Esophagus squamous epithelium (tissue), 5 donors: ENCODE data around the gene COPZ1. TPM values are rescaled to one million over a fixed set of nuclear protein-coding genes. Genes with fewer than 3 reads are reported as not detected.

Experiments
- DNase-seq: peaks from one replicate; lab custom pipeline; 2025; lab: John Stamatoyannopoulos, UW
- H3K27ac ChIP-seq, 4 donors: fragments of 200-600 bp; sonication (generic); one replicate each; pipeline ENCODE4 v1.5.1; 2016 to 2019; ENCODE audit warnings: mild to moderate bottlenecking in 1 of 4
- H3K27me3 ChIP-seq, 4 donors: fragments of 200-600 bp; sonication (generic); 1 replicate in 3 of 4; 2 replicates in 1 of 4; pipeline versions ENCODE4 v1.5.1 to v1.6.0; 2017 to 2021; ENCODE audit warnings: antibody characterized with exemption in 1 of 4
- H3K36me3 ChIP-seq, 3 donors: fragments of 200-600 bp; sonication (generic); one replicate each; pipeline ENCODE4 v1.5.1; 2016 to 2019
- H3K4me1 ChIP-seq, 3 donors: fragments of 200-600 bp; sonication (generic); one replicate each; pipeline ENCODE4 v1.5.1; 2017 to 2019
- H3K4me3 ChIP-seq, 4 donors: fragments of 200-600 bp; sonication (generic); 1 replicate in 3 of 4; 2 replicates in 1 of 4; pipeline ENCODE4 v1.5.1; 2016 to 2019; ENCODE audit warnings: mild to moderate bottlenecking in 2 of 4, moderate library complexity in 1 of 4
- H3K9me3 ChIP-seq, 3 donors: fragments of 200-600 bp; sonication (generic); one replicate each; pipeline ENCODE4 v1.5.1; 2016 to 2019
- CTCF ChIP-seq, 6 experiments: fragments of 450-650 bp in 4 of 6; fragments of 200-600 bp in 2 of 6; sonication (generic) in 2 of 6; IDR thresholded peaks; one replicate each; pipeline ENCODE4 v1.5.1; 2016 to 2019; ENCODE audit warnings: antibody characterized with exemption in 6 of 6, mild to moderate bottlenecking in 4 of 6, moderate library complexity in 4 of 6
- POLR2A ChIP-seq, 4 donors: fragments of 450-650 bp; IDR thresholded peaks; one replicate each; pipeline ENCODE4 v1.6.1; 2017; ENCODE audit warnings: antibody characterized with exemption in 4 of 4, mild to moderate bottlenecking in 4 of 4, moderate library complexity in 3 of 4
- WGBS, 2 donors: methylation state at CpG; one replicate each; pipeline ENCODE4 v1.1.5; 2018; 5-methylcytosine and 5-hydroxymethylcytosine counted together
- intact Hi-C: fragments of 100-400 bp; cut with DNase I; formaldehyde crosslinking; loops from one replicate; pipeline ENCODE4 v1.15.0; 2022
- total RNA-seq, 4 donors: library from RNA; depleted of rRNA; stranded (reverse); fragments of >200 nt; gene quantifications; one replicate each; pipeline ENCODE4 v1.1.0, GENCODE V29; 2016
- donor health status: DM: yes; HTN: yes; CAD: no.

The COPZ1 gene
- total RNA-seq, 4 donors from 2014 or later, result 68.1 to 153 (median 97.9) TPM

DNA sequence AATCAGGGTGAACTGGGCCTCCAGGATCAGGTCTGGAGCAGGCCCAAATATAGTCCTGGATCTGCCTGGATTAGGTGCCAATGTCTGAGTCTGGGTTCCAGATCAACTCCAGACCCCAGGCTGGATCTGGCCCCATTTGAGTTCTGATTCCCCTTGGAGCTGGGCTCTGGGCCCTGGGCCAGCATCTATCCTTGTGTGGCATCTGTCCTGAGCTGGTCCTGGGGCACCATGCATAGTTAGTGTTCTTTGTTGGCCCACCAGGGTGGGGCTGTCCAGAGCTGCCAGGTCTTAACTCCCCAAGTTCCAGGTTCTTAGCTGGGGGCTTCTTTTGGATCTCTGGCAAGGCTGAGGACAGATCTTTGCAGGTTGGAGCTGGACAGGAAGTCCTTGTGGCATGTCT, 70.6 kb downstream of the COPZ1 start:
- H3K27me3 ChIP-seq, result no peaks in the 10 kb centered on the region
- peaks cover 24 to 50% (median 31%) of the 10 kb centered on the region in 3 donors for H3K4me1 ChIP-seq
- H3K4me3 ChIP-seq, result no peak overlapping the region
- no peak overlapping the region for H3K27ac ChIP-seq
- intact Hi-C loops, result no loop called here
- no peaks in the 10 kb centered on the region for H3K9me3 ChIP-seq
- peaks cover 14 to 66% (median 24%) of the 10 kb centered on the region in 3 donors for H3K36me3 ChIP-seq
- TF ChIP-seq CTCF (IDR thresholded peaks at IDR 0.05) (no peak), POLR2A (IDR thresholded peaks at IDR 0.05) (no peak)
- DNase-seq, result no peak

DNA sequence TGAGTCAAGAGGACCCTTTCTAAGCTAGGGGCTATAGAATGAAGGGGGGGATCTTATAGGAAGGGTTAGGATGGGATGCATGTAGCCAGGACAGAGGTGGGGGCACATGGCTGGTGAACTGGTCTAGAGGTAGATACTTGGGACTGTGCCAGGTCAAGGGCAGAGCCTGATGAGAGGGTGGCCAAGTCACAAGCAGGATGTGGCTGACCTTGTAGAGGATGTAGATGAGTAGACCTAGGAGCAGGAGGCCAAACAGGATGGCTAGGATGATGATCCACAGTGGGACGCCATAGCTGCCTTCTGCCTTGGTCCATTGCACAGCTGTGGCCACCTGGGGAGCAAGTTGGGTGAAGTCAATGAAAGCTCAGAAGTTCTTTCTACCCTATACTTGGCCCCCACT, 72.2 kb downstream of the COPZ1 start:
- H3K4me3 ChIP-seq, result no peak overlapping the region
- H3K27ac ChIP-seq, result no peak overlapping the region
- peaks cover 17 to 35% (median 21%) of the 10 kb centered on the region in 3 donors for H3K4me1 ChIP-seq
- WGBS, 2 donors, result 50 to 100% methylated on average over 1 of the region's 1 CpG
- no peaks in the 10 kb centered on the region for H3K9me3 ChIP-seq
- DNase-seq, result no peak
- TF ChIP-seq CTCF (IDR thresholded peaks at IDR 0.05), result no peak
- TF ChIP-seq POLR2A (IDR thresholded peaks at IDR 0.05), result no peak
- intact Hi-C loops, result no loop called here
- H3K36me3 ChIP-seq, result peaks cover 14 to 83% (median 39%) of the 10 kb centered on the region in 3 donors
- no peaks in the 10 kb centered on the region for H3K27me3 ChIP-seq

GRCh38 chr12:54398218-54398617, 73.3 kb downstream of the COPZ1 start:
- Histone ChIP-seq H3K4me1 (peaks cover 10 to 25% (median 11%) of the 10 kb centered on the region in 3 donors), H3K9me3 (no peaks in the 10 kb centered on the region), H3K27ac (no peak overlapping the region), H3K36me3 (peaks cover 15 to 90% (median 50%) of the 10 kb centered on the region in 3 donors), H3K27me3 (no peaks in the 10 kb centered on the region), H3K4me3 (no peak overlapping the region)
- 83 to 91% methylated on average over 2 of the region's 2 CpGs for WGBS, 2 donors
- DNase-seq, result no peak
- TF ChIP-seq POLR2A (IDR thresholded peaks at IDR 0.05) (no peak), CTCF (IDR thresholded peaks at IDR 0.05) (no peak)
- intact Hi-C loops, result no loop called here

DNA sequence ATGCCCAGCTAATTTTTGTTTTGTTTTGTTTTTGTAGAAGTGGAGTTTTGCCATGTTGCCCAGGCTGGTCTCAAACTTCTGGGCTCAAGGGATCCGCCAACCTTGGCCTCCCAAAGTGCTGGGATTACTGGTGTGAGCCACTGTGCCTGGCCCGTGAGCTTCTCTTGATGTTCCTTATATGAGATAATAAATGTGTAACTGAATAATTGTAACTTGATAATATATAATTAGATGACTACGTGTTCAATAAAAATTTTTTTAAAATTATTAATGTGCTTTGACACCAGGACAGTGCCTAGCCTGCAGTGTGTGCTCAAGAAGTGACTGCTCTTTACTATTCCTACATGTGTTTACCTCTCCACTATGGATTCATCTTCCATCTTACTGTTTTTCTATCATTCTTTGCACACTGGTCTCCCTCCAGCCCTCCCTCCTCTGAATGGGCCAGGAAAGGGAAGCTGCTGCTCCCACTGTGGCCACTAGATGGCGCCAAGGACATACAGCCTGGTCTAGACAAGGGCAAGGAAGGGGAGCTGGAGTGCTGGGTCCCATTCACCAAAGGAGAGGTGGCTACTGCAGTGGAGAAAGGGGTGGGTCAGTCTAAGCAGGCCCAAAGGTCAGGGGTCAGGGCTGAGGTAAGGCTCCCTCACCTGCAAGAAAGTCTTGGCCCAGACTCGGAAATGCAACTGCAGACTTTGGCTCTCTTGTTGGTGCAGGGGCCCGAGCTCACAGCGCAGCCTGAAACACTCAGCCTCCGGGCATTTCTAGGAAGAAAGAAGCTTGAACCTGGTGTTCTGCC, 74.3 kb downstream of the COPZ1 start:
- Histone ChIP-seq H3K27me3 (no peaks in the 10 kb centered on the region), H3K4me1 (peaks cover under 1 to 25% (median 5%) of the 10 kb centered on the region in 3 donors), H3K27ac (peak overlapping the region in 1 of 4 donors; percentile 33), H3K9me3 (no peaks in the 10 kb centered on the region), H3K4me3 (no peak overlapping the region), H3K36me3 (peaks cover 25 to 98% (median 57%) of the 10 kb centered on the region in 3 donors)
- TF ChIP-seq POLR2A (IDR thresholded peaks at IDR 0.05) (no peak), CTCF (IDR thresholded peaks at IDR 0.05) (peak; percentile 92 to 97 (median 97))
- WGBS, 2 donors, result 44 to 64% methylated on average over 4 to 6 of the region's 8 CpGs
- intact Hi-C loops, result no loop called here
- DNase-seq, result no peak

- DNase-seq, result no peak
- peaks cover 0 to 34% (median 7%) of the 10 kb centered on the region in 3 donors for H3K4me1 ChIP-seq
- H3K27me3 ChIP-seq, result no peaks in the 10 kb centered on the region
- TF ChIP-seq POLR2A (IDR thresholded peaks at IDR 0.05) (no peak), CTCF (IDR thresholded peaks at IDR 0.05) (no peak)
- 79 to 100% methylated on average over 2 of the region's 2 CpGs for WGBS, 2 donors
- H3K4me3 ChIP-seq, result no peak overlapping the region
- no peaks in the 10 kb centered on the region for H3K9me3 ChIP-seq
- intact Hi-C loops, result loop anchor here (2.0 kb wide), 1 partner anchor 38 kb away; no protein-coding TSS in a partner anchor
- H3K36me3 ChIP-seq, result peaks cover 25 to 98% (median 61%) of the 10 kb centered on the region in 3 donors
- peak overlapping the region in 3 of 4 donors; percentile 2 to 57 (median 22) for H3K27ac ChIP-seq
These were observed 76.2 kb downstream of the COPZ1 start for GRCh38 chr12:54401119-54401518.
